Glomerular visceral epithelial cell (primary cell): ENCODE data around the gene FSTL1.

ENCODE experiments used
- DNase-seq: peaks from one replicate; pipeline ENCODE4 v3.0.0-alpha.2; 2016; ENCODE audit errors: extremely low spot score

FSTL1 gene

GRCh38 chr3:120440001-120440703 is 10.6 kb downstream of the FSTL1 start:
- DNase-seq: peak; percentile 30

GRCh38 chr3:120438665-120439370 is 12.0 kb downstream of the FSTL1 start:
- peak; percentile 77 for DNase-seq

- DNase-seq: no peak
Measured at GRCh38 chr3:120438216-120438615, 12.6 kb downstream of the FSTL1 start.

- no peak for DNase-seq
Measured at GRCh38 chr3:120437559-120437958, 13.2 kb downstream of the FSTL1 start.

DNA sequence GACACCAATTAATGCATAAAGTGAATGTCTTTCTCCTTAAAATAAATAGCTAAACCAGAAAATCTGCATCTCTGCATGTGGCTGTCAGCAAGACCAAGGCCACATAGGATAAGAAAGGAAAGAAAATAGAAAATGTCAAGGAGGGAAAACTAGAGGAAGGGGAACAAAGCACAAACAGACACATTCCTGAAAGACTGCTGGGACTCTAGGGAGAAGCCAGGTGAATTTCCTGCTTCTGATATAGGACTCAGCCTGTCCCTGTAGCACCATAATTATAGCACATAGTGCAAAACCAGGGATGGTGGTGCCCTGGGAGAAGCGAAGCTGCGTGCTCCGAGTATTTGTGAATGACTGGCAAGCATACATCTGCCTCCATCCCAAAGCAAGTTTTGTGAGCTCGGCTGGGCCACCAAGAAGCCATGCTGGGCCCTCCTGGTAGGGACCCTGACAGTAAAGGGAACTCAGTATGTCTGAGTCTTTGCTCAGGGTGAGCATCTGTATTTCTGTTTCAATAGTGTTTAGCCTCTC is 14.2 kb downstream of the FSTL1 start:
- DNase-seq: no peak

- peak; percentile 74 for DNase-seq
Measured at GRCh38 chr3:120435621-120436020, 15.2 kb downstream of the FSTL1 start.

DNA sequence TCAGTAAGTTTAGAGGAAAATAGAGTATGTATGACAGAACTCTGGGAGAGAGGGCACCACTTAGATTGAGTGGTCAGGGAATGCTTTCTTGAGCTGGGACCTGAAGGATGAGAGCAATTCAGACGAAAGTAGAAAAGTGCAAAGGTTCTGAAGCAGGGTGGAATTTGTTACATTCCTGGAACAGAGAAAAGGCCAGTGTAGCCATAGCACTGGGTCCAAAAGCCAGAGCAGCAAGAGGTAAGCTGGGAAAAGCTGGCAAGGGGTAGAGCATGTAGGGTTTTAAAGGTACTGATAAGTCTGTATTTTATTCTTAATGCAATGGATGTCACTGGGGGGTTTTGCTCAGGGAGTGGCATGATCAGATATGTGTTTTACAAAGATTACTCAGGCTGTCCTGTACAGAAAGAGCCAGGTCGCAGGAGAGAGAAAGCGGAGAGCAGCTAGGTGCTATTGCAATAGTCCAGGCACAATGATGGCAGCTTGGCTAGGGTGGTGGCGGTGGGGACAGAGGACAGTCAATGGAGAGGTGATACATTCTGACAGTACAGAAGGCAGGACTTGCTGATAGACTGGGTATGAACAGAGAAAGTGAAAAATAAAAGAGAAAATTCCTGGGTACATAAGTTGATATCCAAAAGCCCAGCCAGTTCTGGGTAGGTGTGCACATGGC is 17.0 kb downstream of the FSTL1 start:
- no peak for DNase-seq

GRCh38 chr3:120432150-120432860 is 18.5 kb downstream of the FSTL1 start:
- DNase-seq: peak; percentile 30

DNA sequence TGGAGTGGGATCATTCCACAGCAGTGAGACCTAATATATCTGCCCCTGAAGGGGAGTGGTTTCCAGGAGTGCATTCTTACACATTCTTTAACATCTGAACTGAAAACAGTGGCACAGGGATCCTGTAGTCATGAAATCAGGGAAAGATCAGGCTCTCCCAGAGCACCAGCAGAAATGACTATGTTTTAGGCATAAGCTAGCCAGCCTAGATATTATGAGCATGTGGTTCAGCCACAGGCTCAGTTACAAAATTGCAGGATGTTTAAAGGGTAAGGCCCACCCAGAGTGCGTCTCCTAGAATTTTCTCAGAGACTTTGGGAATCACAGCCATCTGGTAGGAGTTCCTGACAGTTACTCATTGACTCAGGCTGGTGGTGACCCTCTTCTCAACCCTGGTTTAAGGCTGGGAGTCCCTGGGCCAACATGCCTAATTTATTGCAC is 20.9 kb downstream of the FSTL1 start:
- DNase-seq: peak; percentile 20

DNA sequence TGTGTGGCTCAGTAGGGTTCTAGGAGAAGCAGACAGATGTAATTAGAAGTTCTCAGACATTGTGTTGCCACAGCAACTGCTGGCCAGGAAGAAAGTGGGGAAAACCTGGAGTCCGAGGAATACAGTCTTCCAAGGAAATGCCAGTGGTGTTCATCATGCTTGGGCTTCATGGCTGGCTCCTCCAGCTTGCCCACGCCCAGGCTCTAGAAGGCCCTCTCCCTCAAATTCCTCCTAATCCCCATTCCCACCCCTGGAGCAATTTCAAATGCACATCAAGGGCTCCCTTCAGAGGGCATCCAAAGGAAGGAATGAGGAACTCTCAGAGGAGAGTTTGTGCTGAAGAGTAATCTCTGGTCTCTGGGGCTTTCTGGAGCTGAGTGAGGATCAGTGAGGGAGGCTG is 21.9 kb downstream of the FSTL1 start:
- DNase-seq: no peak

- DNase-seq: no peak
Measured at GRCh38 chr3:120427201-120427600, 23.6 kb downstream of the FSTL1 start.

DNA sequence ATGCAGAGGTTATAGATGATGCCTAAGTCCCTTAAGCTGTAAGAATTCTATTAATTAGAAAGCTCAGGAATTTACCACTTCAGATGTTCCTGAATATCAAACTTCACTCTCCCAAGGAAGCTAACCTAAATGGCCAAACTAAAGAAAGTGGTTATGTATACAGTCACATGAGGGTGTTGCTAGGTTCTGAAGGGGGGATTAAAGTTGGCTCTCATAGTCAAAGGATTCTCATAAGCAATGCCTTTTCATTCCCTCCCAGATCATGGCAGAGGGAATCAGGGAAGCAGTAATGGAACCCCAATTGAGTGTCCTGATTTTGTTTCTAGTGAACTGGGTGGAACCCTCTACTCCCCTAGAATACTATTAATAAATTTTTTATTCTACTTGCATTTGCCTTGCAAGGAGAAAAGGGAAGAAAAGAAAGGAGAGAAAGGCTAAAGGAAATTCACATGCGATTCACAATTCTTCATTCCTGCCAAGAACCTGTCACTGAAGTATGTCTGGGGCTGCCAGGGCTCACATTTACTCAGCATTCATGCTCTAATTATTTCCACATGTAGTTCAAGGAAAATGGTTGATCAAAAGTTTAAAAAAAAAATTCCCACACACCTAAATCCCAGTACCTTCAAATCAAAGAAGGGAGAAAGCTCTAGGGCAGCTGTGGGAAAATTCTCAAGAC is 25.1 kb downstream of the FSTL1 start:
- DNase-seq: no peak

- DNase-seq: no peak
Measured at GRCh38 chr3:120424976-120425570, 25.7 kb downstream of the FSTL1 start.

DNA sequence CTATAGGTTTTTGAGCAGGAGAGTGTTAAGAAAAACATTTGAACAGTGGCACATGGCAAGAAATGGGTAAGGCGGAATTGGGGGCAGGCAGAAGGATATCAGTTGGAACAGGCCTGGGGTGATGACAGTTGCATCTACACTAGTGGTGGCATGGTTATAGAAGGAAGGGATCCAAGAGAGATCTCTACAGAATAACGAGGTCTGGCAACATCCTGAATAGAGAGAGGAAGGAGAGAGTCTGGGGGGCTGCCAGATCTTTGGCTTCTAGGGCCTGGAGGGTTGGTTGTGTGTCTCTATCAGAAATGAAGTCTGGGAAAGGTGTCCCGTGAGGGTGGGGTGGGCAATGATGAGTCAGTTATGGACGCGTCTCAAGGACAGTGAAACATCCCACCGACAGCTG is 26.3 kb downstream of the FSTL1 start:
- DNase-seq: no peak

- DNase-seq: no peak
Measured at GRCh38 chr3:120423432-120423831, 27.4 kb downstream of the FSTL1 start.

GRCh38 chr3:120421926-120422325 is 28.9 kb downstream of the FSTL1 start:
- DNase-seq: no peak

DNA sequence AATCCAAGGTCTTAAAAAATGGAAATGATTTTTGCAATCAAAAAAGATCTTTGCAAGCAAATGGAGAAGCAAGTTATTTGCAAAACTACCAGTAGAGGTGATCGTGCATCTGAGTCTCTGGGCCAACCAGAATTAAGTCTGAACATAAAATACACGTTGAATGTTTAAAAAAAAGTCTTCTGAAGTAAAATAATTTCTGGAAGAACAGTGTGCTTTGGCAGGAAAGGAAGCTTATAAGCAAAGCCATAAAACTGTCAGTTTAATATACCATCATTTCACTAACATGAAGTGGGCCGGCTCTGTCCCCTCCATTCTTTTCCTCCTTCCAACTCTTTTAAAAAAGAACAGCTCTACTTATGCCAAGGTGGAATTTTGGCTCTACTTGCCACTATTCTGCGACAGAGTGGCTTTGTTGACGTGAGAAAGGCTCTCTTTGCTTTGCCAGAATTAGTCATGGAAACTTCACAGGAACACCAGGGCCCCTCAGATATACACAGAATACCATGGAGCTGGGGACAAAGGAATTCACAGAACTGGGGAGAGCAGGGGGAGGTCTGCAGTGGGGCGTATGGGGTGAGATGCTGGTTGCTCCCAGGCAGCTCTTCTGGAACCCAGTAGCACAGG is 29.8 kb downstream of the FSTL1 start:
- no peak for DNase-seq

DNA sequence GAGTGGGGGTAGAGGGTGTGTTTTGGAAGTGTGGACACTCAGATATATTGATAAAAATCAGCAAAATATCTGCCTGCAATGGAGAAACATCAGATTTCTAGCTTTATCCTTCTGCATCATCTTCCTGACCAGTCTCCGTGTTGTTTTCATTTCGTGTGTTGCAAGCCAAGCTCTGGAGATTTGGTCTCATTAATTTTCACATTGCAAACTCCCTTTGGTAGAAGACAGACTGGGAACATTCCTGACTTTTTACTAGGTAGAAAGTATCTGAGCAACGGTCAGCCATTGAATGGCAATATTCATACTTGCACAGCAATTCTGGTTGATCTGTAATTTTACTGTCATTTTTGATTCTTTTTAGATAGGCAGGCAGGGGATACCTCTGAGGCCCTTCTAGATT is 30.4 kb downstream of the FSTL1 start:
- no peak for DNase-seq

DNA sequence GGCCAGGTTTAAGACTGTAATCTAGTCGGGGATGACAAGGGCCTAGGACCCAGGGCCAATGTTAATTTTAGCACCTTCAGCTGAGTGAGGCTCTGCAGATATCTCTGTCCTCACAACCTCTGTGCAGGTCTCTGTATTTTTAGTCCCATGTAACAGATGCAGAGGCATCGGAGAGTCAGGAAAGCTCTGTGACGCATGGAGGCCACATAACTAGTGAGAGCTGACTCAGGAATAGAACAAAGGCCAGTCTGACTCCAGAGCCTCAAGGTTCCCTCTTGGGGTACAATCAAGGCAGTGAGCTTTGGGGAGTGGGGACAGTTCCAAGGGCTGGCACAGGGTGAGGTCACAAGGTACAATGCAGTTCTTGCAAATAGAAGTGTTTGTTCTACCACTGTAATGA is 31.0 kb downstream of the FSTL1 start:
- DNase-seq: no peak

DNA sequence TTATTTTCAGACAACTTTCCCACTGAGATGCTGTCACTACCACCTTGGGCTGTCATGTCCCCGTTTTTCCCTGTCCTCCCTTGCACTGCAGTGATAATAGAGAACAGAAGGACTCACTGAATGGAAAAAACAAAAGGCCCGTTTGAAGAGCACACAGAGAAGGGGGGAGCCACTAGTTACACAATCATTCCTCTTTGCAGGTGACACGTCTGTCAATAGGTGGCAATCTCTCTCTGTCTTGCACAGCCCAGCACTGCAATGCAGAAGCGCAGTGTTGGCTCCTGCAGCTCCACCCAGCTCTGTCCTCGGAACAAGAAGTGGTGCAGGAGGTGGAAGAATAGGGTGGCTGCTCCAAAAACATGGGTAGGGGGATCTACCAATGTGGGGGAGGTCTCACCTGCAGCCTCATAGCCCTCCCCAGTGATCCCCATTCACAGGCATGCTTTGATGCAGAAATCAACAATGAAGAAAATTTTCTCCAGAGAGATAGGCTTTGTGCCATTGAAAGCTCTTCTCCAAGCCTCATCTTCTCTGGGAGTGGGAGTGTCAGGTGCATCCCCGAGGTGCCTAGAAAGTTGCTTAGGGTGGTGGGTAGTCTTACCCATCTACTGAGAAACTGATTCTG is 31.8 kb downstream of the FSTL1 start:
- peak; percentile 61 for DNase-seq
